Kidney glomerular epithelial cell (primary cell): ENCODE data around the gene BHLHE23.
"Not testable (repeated sequence)": the region's sequence is repeated elsewhere in the genome, so short reads cannot be mapped to it uniquely, and the experiment has no call there.

Experiments
- DNase-seq: peaks from one replicate; lab custom pipeline; 2025; lab: John Stamatoyannopoulos, UW

Gene BHLHE23

DNA sequence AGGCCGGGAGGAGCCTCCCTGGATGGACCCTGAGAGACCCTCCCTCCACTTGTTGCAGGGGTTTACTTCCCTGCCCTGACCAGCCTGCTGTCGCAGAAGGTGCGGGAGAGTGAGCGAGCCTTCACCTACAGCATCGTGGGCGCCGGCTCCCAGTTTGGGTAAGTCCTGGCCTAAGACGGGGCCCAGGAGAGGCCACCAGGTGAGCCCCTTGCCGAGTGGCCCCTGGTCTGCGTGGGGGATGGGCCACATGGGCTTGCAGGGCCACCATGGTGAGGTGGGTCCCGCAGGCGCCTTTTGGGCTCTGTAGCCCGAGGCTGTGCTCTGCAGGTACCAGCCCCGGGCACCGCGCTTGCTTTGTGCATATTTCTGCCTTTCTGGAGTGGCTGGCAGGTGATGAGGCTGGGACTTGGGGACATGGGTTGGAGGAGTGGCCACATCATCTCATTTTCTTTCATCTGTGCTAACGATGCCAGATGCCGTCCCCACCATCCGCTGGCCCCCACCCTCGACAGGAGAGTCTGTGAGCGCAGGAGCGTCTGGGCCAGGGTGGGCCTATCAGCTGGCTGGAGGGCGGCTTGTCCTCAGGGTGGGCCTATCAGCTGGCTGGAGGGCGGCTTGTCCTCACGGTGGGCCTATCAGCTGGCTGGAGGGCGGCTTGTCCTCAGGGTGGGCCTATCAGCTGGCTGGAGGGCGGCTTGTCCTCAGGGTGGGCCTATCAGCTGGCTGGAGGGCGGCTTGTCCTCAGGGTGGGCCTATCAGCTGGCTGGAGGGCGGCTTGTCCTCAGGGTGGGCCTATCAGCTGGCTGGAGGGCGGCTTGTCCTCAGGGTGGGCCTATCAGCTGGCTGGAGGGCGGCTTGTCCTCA, 46.1 kb downstream of the BHLHE23 start:
- DNase-seq = not testable (repeated sequence)

DNA sequence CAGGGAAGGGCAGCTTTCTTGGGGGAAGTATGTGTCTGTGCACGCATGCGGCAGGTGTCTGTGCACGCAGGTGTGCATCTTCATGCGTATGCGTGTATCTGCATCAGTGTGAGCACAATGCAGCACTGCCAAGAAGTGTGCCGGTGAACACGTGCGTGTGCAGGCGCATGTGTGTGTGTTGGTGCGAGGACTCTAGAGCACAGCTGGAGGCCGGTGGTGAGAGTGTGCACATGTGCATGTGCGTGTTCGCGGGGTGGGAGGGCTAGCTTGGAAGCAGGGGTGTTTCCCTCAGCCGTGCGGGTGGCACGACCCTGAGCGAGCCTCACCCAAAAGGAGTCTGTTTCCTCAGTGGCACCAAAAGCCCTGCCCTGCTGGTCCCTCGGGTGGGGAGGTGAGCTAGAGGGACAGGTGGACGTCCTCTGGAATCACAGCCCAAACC, 46.7 kb downstream of the BHLHE23 start:
- DNase-seq = no peak

DNA sequence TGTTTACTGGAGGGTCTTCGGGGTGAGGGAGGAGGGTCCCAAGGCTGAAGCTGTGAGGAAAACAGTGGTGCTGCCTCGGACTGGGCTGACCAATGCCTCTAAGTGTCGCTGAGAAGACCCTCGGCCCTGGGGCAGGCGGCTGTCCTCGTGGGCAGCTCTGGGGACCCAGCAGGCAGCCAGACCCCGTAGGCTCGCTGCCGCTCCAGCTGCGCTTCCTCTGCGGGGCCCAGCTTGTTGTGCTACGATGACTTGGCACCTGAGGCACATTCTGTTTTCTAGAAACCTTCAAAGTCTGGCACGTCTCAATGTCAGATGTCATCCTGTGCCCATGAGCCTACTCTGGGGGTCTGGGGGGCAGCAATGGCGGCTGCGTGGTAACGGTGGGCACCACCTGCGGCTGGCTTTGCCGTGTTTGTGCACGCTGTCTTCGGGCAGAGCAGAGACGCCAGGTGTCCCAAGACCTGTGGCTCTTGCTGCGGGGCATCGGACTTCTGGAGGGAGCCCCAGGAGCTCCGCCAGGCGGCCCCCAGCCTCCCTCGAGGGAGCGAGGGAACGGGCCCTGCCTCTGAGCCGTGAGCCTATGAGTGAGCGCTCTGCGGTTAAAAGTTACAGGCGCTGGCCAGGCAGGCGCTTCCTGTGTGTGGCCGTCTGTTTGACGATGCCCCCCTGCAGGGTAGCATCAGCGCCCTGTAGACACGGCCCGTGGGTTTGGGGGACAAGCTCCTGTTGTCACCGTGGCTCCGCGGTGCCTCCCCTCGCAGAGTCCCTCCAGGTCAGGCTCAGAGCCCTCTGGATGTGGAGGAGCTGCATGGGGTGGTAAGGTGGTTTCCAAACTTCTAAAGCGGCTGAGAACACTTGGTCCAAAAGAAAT, 47.4 kb downstream of the BHLHE23 start:
- DNase-seq = no peak

DNA sequence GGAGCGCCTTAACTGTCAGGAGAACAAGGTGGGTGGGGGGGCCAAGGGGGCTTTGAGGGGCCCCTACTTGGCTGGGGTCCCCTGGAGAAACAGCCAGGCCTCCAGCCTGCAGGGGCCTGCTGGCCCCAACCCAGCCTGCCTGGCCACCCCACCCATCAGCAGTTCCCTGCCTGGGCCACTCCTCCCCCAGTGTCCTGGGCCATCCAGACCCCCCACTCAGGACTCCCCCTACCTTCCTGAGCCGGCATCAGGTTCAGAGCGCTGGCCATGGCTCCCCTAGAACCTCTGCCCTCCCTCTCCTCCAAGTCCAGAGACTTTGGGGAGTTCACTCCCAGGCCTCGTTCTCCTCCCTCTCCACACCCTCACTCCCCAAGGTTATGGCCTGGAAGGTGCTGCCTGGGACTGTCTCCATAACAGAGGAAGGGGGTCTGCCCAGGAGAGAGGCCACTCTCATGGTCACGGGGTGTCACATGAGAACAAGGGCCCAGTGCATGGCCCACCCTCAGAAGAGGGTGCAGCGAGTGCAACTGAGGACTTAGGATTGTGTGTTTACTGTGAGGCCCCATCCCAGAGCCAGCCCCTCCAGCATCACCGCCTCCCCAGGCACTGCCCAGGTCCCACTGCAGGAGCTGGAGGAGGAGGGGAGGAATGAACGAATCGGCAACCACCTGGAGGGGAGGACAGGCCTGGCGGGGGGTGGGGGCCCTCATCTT, 48.2 kb downstream of the BHLHE23 start:
- no peak for DNase-seq

DNA sequence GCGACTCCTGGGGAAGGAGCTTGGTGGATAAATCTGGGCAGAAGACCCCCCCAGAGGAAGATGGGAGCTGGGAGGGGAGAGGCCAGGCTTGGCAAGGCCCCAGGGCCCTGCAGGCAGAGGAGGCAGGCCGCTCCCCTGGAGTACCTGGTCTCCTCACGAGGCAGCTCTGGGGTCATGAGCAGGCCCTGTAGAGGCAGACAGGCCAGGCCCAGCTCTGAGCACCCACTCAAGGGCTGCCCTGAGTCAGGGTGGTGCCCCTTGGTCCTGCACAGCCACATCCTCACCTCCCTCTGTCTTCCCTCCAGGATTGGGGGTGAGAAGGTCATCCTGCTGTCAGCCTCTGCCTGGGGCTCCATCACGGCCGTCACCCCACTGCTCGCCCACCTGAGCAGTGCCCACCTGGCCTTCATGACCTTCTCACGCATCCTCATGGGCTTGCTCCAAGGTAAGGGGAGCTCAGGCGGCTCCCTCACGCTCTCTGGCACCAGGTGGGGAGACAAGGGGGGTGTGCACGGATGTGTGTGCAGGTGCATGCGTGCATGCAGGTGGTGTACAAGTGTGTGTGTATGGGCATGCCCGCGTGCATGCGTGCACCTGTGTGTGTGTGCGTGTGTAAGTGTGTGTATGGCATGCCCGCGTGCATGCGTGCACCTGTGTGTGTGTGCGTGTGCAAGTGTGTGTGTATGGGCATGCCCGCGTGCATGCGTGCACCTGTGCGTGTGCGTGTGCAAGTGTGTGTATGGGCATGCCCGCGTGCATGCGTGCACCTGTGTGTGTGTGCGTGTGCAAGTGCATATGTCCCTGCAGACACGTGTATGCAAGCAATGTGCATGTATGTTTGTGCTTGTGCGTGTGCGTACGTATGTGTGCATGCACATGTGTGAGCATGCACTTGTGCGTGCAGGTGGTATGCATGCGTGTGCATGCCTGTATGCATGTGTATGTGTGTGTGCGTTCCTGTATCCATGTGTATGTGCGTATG, 49.3 kb downstream of the BHLHE23 start:
- no peak for DNase-seq

DNA sequence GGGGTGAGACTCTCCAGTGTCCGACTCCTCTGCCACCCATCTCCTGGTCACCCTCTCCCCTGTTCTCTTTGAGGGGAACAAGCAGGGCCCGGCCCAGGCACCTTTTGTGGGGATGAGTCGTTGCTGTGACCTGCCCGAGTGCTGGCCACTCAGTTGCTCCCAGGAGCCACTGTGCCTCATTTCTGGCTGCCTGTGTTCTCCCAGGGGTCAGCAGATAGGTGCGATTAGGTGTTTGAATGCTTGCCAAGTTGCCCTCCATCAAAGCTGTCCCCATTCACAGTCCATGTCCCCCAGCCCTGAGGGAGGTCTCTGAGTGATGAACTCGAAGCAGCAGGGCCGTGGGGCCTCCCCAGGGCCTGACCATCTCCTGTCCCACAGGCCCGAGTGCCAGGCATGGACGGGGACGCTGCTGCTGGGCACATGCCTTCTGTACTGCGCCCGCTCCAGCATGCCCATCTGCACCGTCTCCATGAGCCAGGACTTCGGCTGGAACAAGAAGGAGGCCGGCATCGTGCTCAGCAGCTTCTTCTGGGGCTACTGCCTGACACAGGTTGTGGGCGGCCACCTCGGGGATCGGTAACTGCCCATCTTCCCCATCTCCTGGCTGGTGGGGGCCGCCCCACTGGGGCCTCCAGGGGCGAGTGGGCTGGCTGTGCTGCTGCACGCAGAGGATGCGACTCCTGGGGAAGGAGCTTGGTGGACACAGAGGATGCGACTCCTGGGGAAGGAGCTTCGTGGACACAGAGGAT, 50.2 kb downstream of the BHLHE23 start:
- no peak for DNase-seq
